NOMO-1 treated with DMSO at 0.1 percent for 48 hours (cell line): ENCODE results near the gene FAM83E.
"Not testable (repeated sequence)": the region's sequence is repeated elsewhere in the genome, so short reads cannot be mapped to it uniquely, and the experiment has no call there.

Experiments
- DNase-seq: peaks from one replicate; lab custom pipeline; 2025; ENCODE audit not compliant: unreplicated experiment; lab: John Stamatoyannopoulos, UW

The FAM83E gene

GRCh38 chr19:48614436-48615230 lies at the start of gene FAM83E:
TSS of gene FAM83E (minus strand) at chr19:48615076. CDS start at chr19:48613372, 1,704 bp downstream.
- DNase-seq = no peak

GRCh38 chr19:48664476-48664875 lies 49.6 kb upstream of the FAM83E start:
- DNase-seq = no peak

- no peak for DNase-seq
Observed at GRCh38 chr19:48663667-48664066, 48.8 kb upstream of the FAM83E start.

GRCh38 chr19:48661711-48662090 lies 46.8 kb upstream of the FAM83E start:
- no peak for DNase-seq

- DNase-seq = peak; percentile 91
Observed at GRCh38 chr19:48660852-48661710, 46.2 kb upstream of the FAM83E start.

- DNase-seq = peak; percentile 42
Observed at GRCh38 chr19:48659768-48660167, 44.9 kb upstream of the FAM83E start.

- DNase-seq = no peak
Observed at GRCh38 chr19:48658483-48658882, 43.6 kb upstream of the FAM83E start.

GRCh38 chr19:48657828-48658227 lies 43.0 kb upstream of the FAM83E start:
- not testable (repeated sequence) for DNase-seq

GRCh38 chr19:48656840-48657474 lies 42.1 kb upstream of the FAM83E start:
- DNase-seq = no peak

GRCh38 chr19:48654299-48655059 lies 39.6 kb upstream of the FAM83E start:
- no peak for DNase-seq

GRCh38 chr19:48651683-48652048 lies 36.8 kb upstream of the FAM83E start:
- DNase-seq = no peak

- DNase-seq = no peak
Observed at GRCh38 chr19:48650974-48651682, 36.3 kb upstream of the FAM83E start.

GRCh38 chr19:48648134-48648533 lies 33.3 kb upstream of the FAM83E start:
- DNase-seq = no peak

- no peak for DNase-seq
Observed at GRCh38 chr19:48646722-48647216, 31.9 kb upstream of the FAM83E start.

GRCh38 chr19:48646001-48646721 lies 31.3 kb upstream of the FAM83E start, which contains the start of gene CA11:
TSS of gene CA11 (minus strand) at chr19:48646187. CDS start at chr19:48645632, 555 bp downstream.
- peak; percentile 86 for DNase-seq

- DNase-seq = no peak
Observed at GRCh38 chr19:48645620-48646000, 30.7 kb upstream of the FAM83E start.

GRCh38 chr19:48644839-48645619 lies 30.2 kb upstream of the FAM83E start:
- peak; percentile 67 for DNase-seq

- no peak for DNase-seq
Observed at GRCh38 chr19:48644355-48644754, 29.5 kb upstream of the FAM83E start.

- DNase-seq = no peak
Observed at GRCh38 chr19:48642862-48643261, 28.0 kb upstream of the FAM83E start.
